AG09309 (cell line): ENCODE results near the gene ATP2B3.

Experiments
- DNase-seq: peaks from one replicate; pipeline ENCODE4 v3.0.0-alpha.2; 2010; ENCODE audit warnings: low read depth
- H3K4me3 ChIP-seq: 2 replicates; pipeline ENCODE4 v1.5.1; 2011; ENCODE audit warnings: mild to moderate bottlenecking, low read depth, low read length, moderate library complexity; ENCODE audit not compliant: control insufficient read depth
- CTCF ChIP-seq: IDR thresholded peaks from 2 replicates; pipeline ENCODE4 v1.5.1; 2011; ENCODE audit warnings: mild to moderate bottlenecking, low read depth, low read length, inconsistent platforms; ENCODE audit not compliant: insufficient read depth, control insufficient read depth; ENCODE audit errors: missing control alignments

Gene ATP2B3

GRCh38 chrX:153614818-153615217 lies 97.4 kb downstream of the ATP2B3 start:
- no peak overlapping the region for H3K4me3 ChIP-seq
- TF ChIP-seq CTCF, result no peak
- DNase-seq, result no peak

- no peak for DNase-seq
- no peak overlapping the region for H3K4me3 ChIP-seq
- no peak for TF ChIP-seq CTCF
Observed at GRCh38 chrX:153620576-153620975, 103.1 kb downstream of the ATP2B3 start.

- no peak for TF ChIP-seq CTCF
- no peak overlapping the region for H3K4me3 ChIP-seq
- no peak for DNase-seq
Observed at GRCh38 chrX:153621949-153622598, 104.6 kb downstream of the ATP2B3 start.

- no peak for TF ChIP-seq CTCF
- DNase-seq, result no peak
- no peak overlapping the region for H3K4me3 ChIP-seq
Observed at GRCh38 chrX:153622661-153623309, 105.3 kb downstream of the ATP2B3 start.

DNA sequence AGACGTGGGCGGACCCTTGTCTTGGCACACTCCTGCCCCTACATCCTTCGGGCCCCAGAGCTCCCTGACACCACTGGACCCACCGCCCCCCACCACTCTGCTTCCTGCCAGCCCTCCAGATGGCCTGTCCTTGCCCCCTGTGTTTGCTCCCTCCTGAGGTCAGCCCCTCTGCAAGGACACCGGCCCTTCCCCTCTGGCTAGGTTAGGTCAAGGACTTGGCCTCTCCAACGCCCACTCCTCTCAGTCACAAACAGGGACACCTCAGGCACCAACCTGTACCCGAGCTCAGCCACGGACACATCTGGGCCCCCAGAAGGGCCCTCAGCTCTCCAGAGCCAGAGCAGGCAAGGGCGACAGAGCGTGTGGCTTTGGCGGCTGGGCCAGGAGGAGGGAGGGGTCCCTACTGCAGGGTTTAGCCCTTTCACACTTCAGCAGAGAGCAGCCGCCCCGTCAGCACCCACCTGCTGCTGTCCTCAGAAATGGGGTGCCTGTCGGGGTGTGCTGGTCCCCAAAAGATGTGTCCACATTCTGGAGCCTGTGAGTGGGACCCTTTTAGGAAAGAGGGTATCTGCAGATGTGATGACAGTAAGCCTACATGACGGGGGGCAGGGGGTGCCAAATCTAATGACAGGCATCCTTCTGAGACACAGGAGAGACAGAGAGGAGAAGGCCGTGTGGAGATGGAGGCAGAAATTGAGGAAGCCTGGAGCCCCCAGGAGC lies 106.0 kb downstream of the ATP2B3 start:
- TF ChIP-seq CTCF, result no peak
- H3K4me3 ChIP-seq, result no peak overlapping the region
- DNase-seq, result no peak

DNA sequence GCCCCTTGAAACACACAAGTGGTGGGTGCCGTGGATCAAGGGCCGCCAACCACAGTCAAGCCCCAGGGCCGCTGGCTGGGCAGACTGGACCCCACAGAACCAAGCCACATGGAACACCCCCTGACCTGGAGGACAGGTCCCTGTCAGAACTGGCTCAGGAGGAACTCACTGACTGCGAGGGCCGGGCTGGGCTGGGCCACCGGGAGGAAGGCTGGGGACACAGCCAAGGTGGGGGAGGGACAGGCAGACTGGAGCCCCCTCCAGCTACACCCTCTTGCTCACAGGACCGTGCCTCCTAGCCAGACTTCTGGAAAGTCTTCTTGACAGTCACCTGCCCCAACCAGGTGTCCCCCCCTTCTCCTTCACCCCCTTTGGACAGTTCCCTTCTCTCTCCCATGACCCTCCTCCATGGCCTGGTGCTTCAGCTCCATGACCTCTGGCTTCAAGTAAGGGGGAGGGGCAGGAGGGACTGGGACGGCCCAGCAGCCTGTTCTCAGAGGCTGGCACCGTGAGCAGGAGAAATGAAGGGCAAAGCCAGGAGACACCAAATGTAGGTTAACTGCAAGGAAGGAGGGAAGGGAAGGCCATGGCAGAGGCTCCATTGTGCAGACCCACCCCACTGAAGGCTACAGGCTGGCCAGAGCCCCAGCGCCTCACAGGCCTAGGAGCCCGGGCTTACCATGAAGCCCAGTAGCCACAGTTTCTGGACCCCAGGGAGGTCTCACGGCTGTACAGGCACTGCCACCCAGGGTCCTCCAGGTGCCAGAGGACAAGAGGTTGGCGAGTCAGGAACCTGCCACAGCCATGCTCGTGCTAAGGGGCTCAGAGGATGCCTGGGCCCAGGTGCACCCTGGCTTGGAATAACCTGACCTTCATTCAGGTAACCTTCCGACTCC lies 107.0 kb downstream of the ATP2B3 start:
- DNase-seq, result no peak
- H3K4me3 ChIP-seq, result no peak overlapping the region
- no peak for TF ChIP-seq CTCF
